Thymus (tissue), 11 donors: ENCODE data around the gene BCL2L1. TPM values are rescaled to one million over a fixed set of nuclear protein-coding genes. Genes with fewer than 3 reads are reported as not detected.
A peak's percentile ranks its signal among the peaks of the same experiment; 100 is the strongest.

Experiments used
- DNase-seq, 9 donors: peaks; one replicate each; pipeline ENCODE4 v3.0.0-alpha.2; 2013; ENCODE audit warnings: low spot score in 9 of 9, low read depth in 6 of 9, missing footprints in 1 of 9
- H3K27ac ChIP-seq, 2 donors: one replicate each; pipeline ENCODE4 v1.5.1; 2013; ENCODE audit warnings: control low read depth in 1 of 2, low read depth in 1 of 2, low read length in 1 of 2, mild to moderate bottlenecking in 1 of 2, moderate library complexity in 1 of 2
- H3K27me3 ChIP-seq, 2 donors: one replicate each; pipeline ENCODE4 v1.5.1; 2013; ENCODE audit warnings: low read length in 1 of 2; ENCODE audit not compliant: control insufficient read depth in 2 of 2, insufficient read depth in 1 of 2
- H3K36me3 ChIP-seq, 2 donors: one replicate each; pipeline ENCODE4 v1.5.1; 2013; ENCODE audit warnings: low read length in 1 of 2, mild to moderate bottlenecking in 1 of 2, moderate library complexity in 1 of 2; ENCODE audit not compliant: control insufficient read depth in 2 of 2, insufficient read depth in 2 of 2
- H3K4me1 ChIP-seq, 2 donors: one replicate each; pipeline ENCODE4 v1.5.1; 2013; ENCODE audit warnings: low read length in 2 of 2; ENCODE audit not compliant: control insufficient read depth in 2 of 2, insufficient read depth in 2 of 2
- H3K4me3 ChIP-seq, 2 donors: one replicate each; pipeline ENCODE4 v1.5.1; 2013; ENCODE audit warnings: low read length in 2 of 2, control low read depth in 1 of 2, mild to moderate bottlenecking in 1 of 2
- H3K9me3 ChIP-seq, 2 donors: one replicate each; pipeline ENCODE4 v1.5.1; 2013; ENCODE audit warnings: low read length in 1 of 2, mild to moderate bottlenecking in 1 of 2; ENCODE audit not compliant: control insufficient read depth in 2 of 2, insufficient read depth in 1 of 2
- WGBS: extraction: QIAGEN DNeasy Blood & Tissue Kit; methylation state at CpG from one replicate; pipeline ENCODE4 v1.1.7; 2013; 5-methylcytosine and 5-hydroxymethylcytosine counted together
- polyA plus RNA-seq: library from polyadenylated mRNA; stranded (reverse); fragments of 200-250 nt; gene quantifications from one replicate; pipeline ENCODE4 v1.2.3, GENCODE V29; 2013
- total RNA-seq: library from RNA; stranded (reverse); fragments of 120-200 nt; gene quantifications from one replicate; pipeline ENCODE4 v1.2.4, GENCODE V29; 2013
- donor health status: healthy.

Gene BCL2L1
- total and polyA plus RNA-seq, 2 donors: 58.3 to 120 TPM

- WGBS: 2% methylated on average over 2 of the region's 2 CpGs
These were observed 14.5 kb downstream of the BCL2L1 start for GRCh38 chr20:31707994-31708735.

GRCh38 chr20:31707258-31707615 is 15.4 kb downstream of the BCL2L1 start:
- DNase-seq: no peak
- Histone ChIP-seq H3K4me3 (no peak overlapping the region), H3K27ac (peak overlapping the region in 1 of 2 donors; percentile 98), H3K9me3 (peaks cover 0 to 4% of the 10 kb centered on the region in 2 donors), H3K27me3 (no peaks in the 10 kb centered on the region), H3K4me1 (peaks cover 69 to 93% of the 10 kb centered on the region in 2 donors), H3K36me3 (peaks cover 45 to 69% of the 10 kb centered on the region in 2 donors)
- 96% methylated on average over 5 of the region's 5 CpGs for WGBS

More at GRCh38 chr20:31707994-31708735, 14.5 kb downstream of the BCL2L1 start:
- peak; percentile 86 to 96 (median 90) for DNase-seq
- Histone ChIP-seq H3K27ac (peak overlapping the region; percentile 89 to 98), H3K9me3 (peaks cover 0 to 4% of the 10 kb centered on the region in 2 donors), H3K36me3 (peaks cover 52 to 79% of the 10 kb centered on the region in 2 donors), H3K27me3 (no peaks in the 10 kb centered on the region), H3K4me3 (peak overlapping the region; percentile 22 to 34), H3K4me1 (peaks cover 78 to 95% of the 10 kb centered on the region in 2 donors)

GRCh38 chr20:31706607-31707257 is 15.9 kb downstream of the BCL2L1 start:
- WGBS: 98% methylated on average over 2 of the region's 2 CpGs
- peaks cover 45 to 69% of the 10 kb centered on the region in 2 donors for H3K36me3 ChIP-seq

GRCh38 chr20:31705598-31706597 is 16.8 kb downstream of the BCL2L1 start:
- H3K9me3 ChIP-seq: peaks cover 0 to 4% of the 10 kb centered on the region in 2 donors
- H3K4me3 ChIP-seq: peak overlapping the region in 1 of 2 donors; percentile 1
- H3K27me3 ChIP-seq: no peaks in the 10 kb centered on the region
- 92% methylated on average over 4 of the region's 4 CpGs for WGBS
- peak overlapping the region; percentile 64 to 98 for H3K27ac ChIP-seq
- H3K36me3 ChIP-seq: peaks cover 38 to 66% of the 10 kb centered on the region in 2 donors
- peak in 1 of 9 donors; percentile 78 for DNase-seq
- H3K4me1 ChIP-seq: peaks cover 59 to 87% of the 10 kb centered on the region in 2 donors

More at GRCh38 chr20:31706607-31707257, 15.9 kb downstream of the BCL2L1 start:
- Histone ChIP-seq H3K27me3 (no peaks in the 10 kb centered on the region), H3K9me3 (peaks cover 0 to 4% of the 10 kb centered on the region in 2 donors), H3K27ac (peak overlapping the region; percentile 62 to 98), H3K4me1 (peaks cover 67 to 92% of the 10 kb centered on the region in 2 donors), H3K4me3 (no peak overlapping the region)
- peak in 1 of 9 donors; percentile 20 for DNase-seq

- H3K4me3 ChIP-seq: peak overlapping the region in 1 of 2 donors; percentile 1
- peak overlapping the region in 1 of 2 donors; percentile 98 for H3K27ac ChIP-seq
- DNase-seq: no peak
- no peaks in the 10 kb centered on the region for H3K27me3 ChIP-seq
- H3K4me1 ChIP-seq: peaks cover 59 to 87% of the 10 kb centered on the region in 2 donors
- H3K36me3 ChIP-seq: peaks cover 32 to 66% of the 10 kb centered on the region in 2 donors
- peaks cover 0 to 6% of the 10 kb centered on the region in 2 donors for H3K9me3 ChIP-seq
These were observed 17.5 kb downstream of the BCL2L1 start for GRCh38 chr20:31705191-31705590.

- peaks cover 0 to 6% of the 10 kb centered on the region in 2 donors for H3K9me3 ChIP-seq
- 97% methylated on average over 11 of the region's 11 CpGs for WGBS
- peaks cover 28 to 66% of the 10 kb centered on the region in 2 donors for H3K36me3 ChIP-seq
- H3K27ac ChIP-seq: peak overlapping the region; percentile 80 to 98
- DNase-seq: no peak
- H3K27me3 ChIP-seq: no peaks in the 10 kb centered on the region
- peaks cover 58 to 86% of the 10 kb centered on the region in 2 donors for H3K4me1 ChIP-seq
- no peak overlapping the region for H3K4me3 ChIP-seq
These were observed 18.2 kb downstream of the BCL2L1 start for GRCh38 chr20:31704225-31705119.

GRCh38 chr20:31701591-31701990 is 21.1 kb downstream of the BCL2L1 start:
- WGBS: 90% methylated on average over 1 of the region's 1 CpG
- H3K36me3 ChIP-seq: peaks cover 19 to 73% of the 10 kb centered on the region in 2 donors

GRCh38 chr20:31700747-31701146 is 21.9 kb downstream of the BCL2L1 start:
- Histone ChIP-seq H3K36me3 (peaks cover 21 to 73% of the 10 kb centered on the region in 2 donors), H3K9me3 (peaks cover 0 to 3% of the 10 kb centered on the region in 2 donors), H3K27ac (peak overlapping the region in 1 of 2 donors; percentile 91), H3K4me1 (peaks cover 50 to 74% of the 10 kb centered on the region in 2 donors), H3K27me3 (no peaks in the 10 kb centered on the region), H3K4me3 (no peak overlapping the region)
- no peak for DNase-seq
- 94% methylated on average over 5 of the region's 5 CpGs for WGBS

More at GRCh38 chr20:31701591-31701990, 21.1 kb downstream of the BCL2L1 start:
- DNase-seq: no peak
- no peak overlapping the region for H3K4me3 ChIP-seq
- H3K9me3 ChIP-seq: peaks cover 0 to 3% of the 10 kb centered on the region in 2 donors
- H3K27me3 ChIP-seq: no peaks in the 10 kb centered on the region
- peak overlapping the region in 1 of 2 donors; percentile 13 for H3K27ac ChIP-seq
- peaks cover 50 to 74% of the 10 kb centered on the region in 2 donors for H3K4me1 ChIP-seq
